Caco-2 (cell line): ENCODE data around the gene HAPLN3. TPM values are rescaled to one million over a fixed set of nuclear protein-coding genes. Genes with fewer than 3 reads are reported as not detected.

Experiments
- BruUV-seq: library from RNA; stranded (reverse); fragments of 400-500 nt; replicated peaks from 2 replicates; lab custom pipeline; 2021; lab: Mats Ljungman, UMichigan
- CTCF ChIA-PET: fragments of 300-600 bp; sonication (Branson Sonifier 250); formaldehyde crosslinking; loops from one replicate; lab custom pipeline; 2022; ENCODE audit warnings: antibody characterized with exemption; lab: Charles Lee
- POLR2A ChIA-PET: fragments of 300-600 bp; sonication (Branson Sonifier 250); formaldehyde crosslinking; loops from one replicate; lab custom pipeline; 2022; ENCODE audit warnings: antibody characterized with exemption; lab: Charles Lee
- DNase-seq, 2 experiments: peaks; one replicate each; pipeline versions ENCODE4 v3.0.0 to v3.0.0-alpha.2; 2020 to 2022
- H3K27me3 ChIP-seq: replicated peaks from 2 replicates; pipeline ENCODE4 v1.6.0; 2011; ENCODE audit warnings: low read length; ENCODE audit not compliant: control insufficient read depth, insufficient read depth
- H3K36me3 ChIP-seq: 2 replicates; pipeline ENCODE4 v1.5.1; 2011; ENCODE audit warnings: low read length; ENCODE audit not compliant: control insufficient read depth, insufficient read depth
- H3K4me1 ChIP-seq: fragments of 250-450 bp; sonication (Bioruptor Pico); 2 replicates; pipeline ENCODE4 v1.5.1; 2020; ENCODE audit warnings: mild to moderate bottlenecking
- H3K4me3 ChIP-seq: 2 replicates; pipeline ENCODE4 v1.5.1; 2011; ENCODE audit warnings: low read depth, mild to moderate bottlenecking, control low read depth, low read length
- H3K9me3 ChIP-seq: fragments of 250-450 bp; sonication (Bioruptor Pico); 2 replicates; pipeline ENCODE4 v1.5.1; 2020; ENCODE audit warnings: mild to moderate bottlenecking, moderate library complexity
- H3K27ac Mint-ChIP-seq: one replicate; pipeline ENCODE4 v1.8.0; 2022; ENCODE audit warnings: mixed read lengths; ENCODE audit not compliant: unreplicated experiment
- H3K27me3 Mint-ChIP-seq: one replicate; pipeline ENCODE4 v1.8.0; 2022; ENCODE audit warnings: mixed read lengths; ENCODE audit not compliant: insufficient read depth, unreplicated experiment
- H3K36me3 Mint-ChIP-seq: one replicate; pipeline ENCODE4 v1.8.0; 2022; ENCODE audit warnings: mild to moderate bottlenecking, mixed read lengths; ENCODE audit not compliant: insufficient read depth, unreplicated experiment
- H3K4me1 Mint-ChIP-seq: one replicate; pipeline ENCODE4 v1.8.0; 2022; ENCODE audit warnings: low read depth, mixed read lengths; ENCODE audit not compliant: unreplicated experiment
- H3K4me3 Mint-ChIP-seq: one replicate; pipeline ENCODE4 v1.8.0; 2022; ENCODE audit warnings: mild to moderate bottlenecking, moderate library complexity, mixed read lengths; ENCODE audit not compliant: unreplicated experiment
- H3K9me3 Mint-ChIP-seq: one replicate; pipeline ENCODE4 v1.8.0; 2022; ENCODE audit warnings: mixed read lengths; ENCODE audit not compliant: unreplicated experiment
- CTCF ChIP-seq, 2 experiments: fragments of 200-600 bp in 1 of 2; IDR thresholded peaks; 1 replicate in 1 of 2; 2 replicates in 1 of 2; pipeline versions ENCODE4 v1.5.1 to v1.8.0; 2011 to 2022; ENCODE audit warnings: antibody characterized with exemption in 1 of 2, control low read depth in 1 of 2, inconsistent platforms in 1 of 2, low read depth in 1 of 2, low read length in 1 of 2, mild to moderate bottlenecking in 1 of 2, moderate library complexity in 1 of 2; ENCODE audit not compliant: insufficient read depth in 1 of 2, severe bottlenecking in 1 of 2, unreplicated experiment in 1 of 2
- intact Hi-C: fragments of 100-400 bp; cut with micrococcal nuclease; formaldehyde crosslinking; loops from one replicate; pipeline ENCODE4 v1.10.0; 2022; ENCODE audit not compliant: unreplicated experiment
- total RNA-seq: library from RNA; stranded (reverse); gene quantifications from 2 replicates; pipeline ENCODE4 v1.2.3, GENCODE V29; 2022

Gene HAPLN3
- total RNA-seq, 1 experiment from 2014 or later: 16.7 TPM

- no TSS peak for BruUV-seq
- Histone ChIP-seq H3K4me1 (no peaks in the 10 kb centered on the region), H3K27me3 (no peaks in the 10 kb centered on the region), H3K9me3 (no peaks in the 10 kb centered on the region), H3K4me3 (no peak overlapping the region), H3K36me3 (no peaks in the 10 kb centered on the region)
- intact Hi-C loops: loop anchor here (10.0 kb wide), 1 partner anchor 303 kb away; no protein-coding TSS in a partner anchor
- H3K4me3 Mint-ChIP-seq: no peak overlapping the region
- CTCF ChIA-PET: no interaction called here
- peaks cover 2% of the 10 kb centered on the region for H3K27me3 Mint-ChIP-seq
- no peak for DNase-seq
- no peaks in the 10 kb centered on the region for H3K9me3 Mint-ChIP-seq
- no peak overlapping the region for H3K27ac Mint-ChIP-seq
- no peaks in the 10 kb centered on the region for H3K4me1 Mint-ChIP-seq
- H3K36me3 Mint-ChIP-seq: no peaks in the 10 kb centered on the region
- POLR2A ChIA-PET: no interaction called here
- TF ChIP-seq CTCF (IDR thresholded peaks at IDR 0.05; ENCODE audit: insufficient read depth in 1 of 2, low read depth in 1 of 2, low read length in 1 of 2, severe bottlenecking in 1 of 2, unreplicated experiment in 1 of 2): no peak
Observed at GRCh38 chr15:88872106-88872505, 23.2 kb downstream of the HAPLN3 start.

GRCh38 chr15:88871313-88871712 lies 24.0 kb downstream of the HAPLN3 start:
- DNase-seq: no peak
- no TSS peak for BruUV-seq
- Histone ChIP-seq H3K9me3 (no peaks in the 10 kb centered on the region), H3K36me3 (no peaks in the 10 kb centered on the region), H3K4me3 (no peak overlapping the region), H3K27me3 (no peaks in the 10 kb centered on the region), H3K4me1 (no peaks in the 10 kb centered on the region)
- H3K4me1 Mint-ChIP-seq: no peaks in the 10 kb centered on the region
- POLR2A ChIA-PET: no interaction called here
- no peak overlapping the region for H3K4me3 Mint-ChIP-seq
- peaks cover 4% of the 10 kb centered on the region for H3K27me3 Mint-ChIP-seq
- no peaks in the 10 kb centered on the region for H3K9me3 Mint-ChIP-seq
- no peak overlapping the region for H3K27ac Mint-ChIP-seq
- CTCF ChIA-PET: no interaction called here
- intact Hi-C loops: loop anchor here (10.0 kb wide), 1 partner anchor 303 kb away; no protein-coding TSS in a partner anchor
- no peak for TF ChIP-seq CTCF (IDR thresholded peaks at IDR 0.05; ENCODE audit: insufficient read depth in 1 of 2, low read depth in 1 of 2, low read length in 1 of 2, severe bottlenecking in 1 of 2, unreplicated experiment in 1 of 2)
- H3K36me3 Mint-ChIP-seq: no peaks in the 10 kb centered on the region

GRCh38 chr15:88866295-88866881 lies 29.0 kb downstream of the HAPLN3 start:
- no peak overlapping the region for H3K4me3 Mint-ChIP-seq
- no peak overlapping the region for H3K27ac Mint-ChIP-seq
- H3K4me3 ChIP-seq: no peak overlapping the region
- intact Hi-C loops: no loop called here
- H3K9me3 ChIP-seq: no peaks in the 10 kb centered on the region
- BruUV-seq: no TSS peak
- no peaks in the 10 kb centered on the region for H3K36me3 ChIP-seq
- ChIA-PET CTCF (no interaction called here), POLR2A (no interaction called here)
- no peaks in the 10 kb centered on the region for H3K4me1 ChIP-seq
- no peak for DNase-seq
- H3K4me1 Mint-ChIP-seq: no peaks in the 10 kb centered on the region
- peaks cover 5% of the 10 kb centered on the region for H3K27me3 Mint-ChIP-seq
- H3K9me3 Mint-ChIP-seq: no peaks in the 10 kb centered on the region
- TF ChIP-seq CTCF (IDR thresholded peaks at IDR 0.05; ENCODE audit: insufficient read depth in 1 of 2, low read depth in 1 of 2, low read length in 1 of 2, severe bottlenecking in 1 of 2, unreplicated experiment in 1 of 2): no peak
- H3K27me3 ChIP-seq: no peaks in the 10 kb centered on the region
- H3K36me3 Mint-ChIP-seq: no peaks in the 10 kb centered on the region
